PFSK-1 (cell line): Measurements from ENCODE around the gene FAM222B.

Source experiments
- FOXP2 ChIP-seq: optimal IDR thresholded peaks from 2 replicates; pipeline ENCODE3; 2011; ENCODE audit warnings: borderline replicate concordance, control low read depth, inconsistent platforms; ENCODE audit not compliant: insufficient read depth; ENCODE audit errors: extremely low read length, extremely low read depth
- POLR2AphosphoS5 ChIP-seq: IDR thresholded peaks from 2 replicates; pipeline ENCODE4 v1.6.1; 2012; ENCODE audit warnings: low read depth, mild to moderate bottlenecking, control low read depth, low read length, moderate library complexity
- SIN3A ChIP-seq: IDR thresholded peaks from 2 replicates; pipeline ENCODE4 v1.6.1; 2012; ENCODE audit warnings: mild to moderate bottlenecking, low read length, moderate library complexity, borderline replicate concordance; ENCODE audit not compliant: insufficient read depth
- TAF1 ChIP-seq: IDR thresholded peaks from 2 replicates; pipeline ENCODE4 v1.6.1; 2012; ENCODE audit warnings: low read length, control low read depth, borderline replicate concordance; ENCODE audit not compliant: insufficient read depth
- TF ChIP-seq, protein P1 (sequence below), 2 experiments: IDR thresholded peaks; 2 replicates each; pipeline versions ENCODE4 v1.6.1 to v1.8.0; 2011 to 2012; ENCODE audit warnings: low read depth in 2 of 2, low read length in 2 of 2, control low read depth in 1 of 2, inconsistent platforms in 1 of 2, mild to moderate bottlenecking in 1 of 2, moderate library complexity in 1 of 2; ENCODE audit not compliant: insufficient read depth in 1 of 2

Gene FAM222B

DNA sequence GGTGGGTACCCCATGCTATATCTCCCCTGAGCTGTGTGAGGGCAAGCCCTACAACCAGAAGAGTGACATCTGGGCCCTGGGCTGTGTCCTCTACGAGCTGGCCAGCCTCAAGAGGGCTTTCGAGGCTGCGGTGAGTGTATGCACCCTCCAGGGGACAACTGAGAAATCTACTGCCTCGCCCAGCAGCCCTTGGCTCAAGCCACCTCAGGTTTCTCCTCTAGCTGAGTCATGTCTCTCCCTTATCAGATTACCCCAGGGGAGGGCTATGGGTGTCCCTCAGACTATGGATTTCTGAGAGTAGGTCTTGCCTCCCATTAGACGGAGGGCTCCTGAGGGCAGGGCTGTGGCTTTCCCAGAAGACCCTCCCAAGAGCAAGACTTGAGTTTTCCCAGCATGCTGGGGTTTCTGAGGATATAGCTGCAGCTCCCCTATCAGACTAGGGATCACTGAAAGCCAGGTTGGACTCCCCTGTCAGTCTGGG lies 107.3 kb downstream of the FAM222B start:
- TF ChIP-seq SIN3A (no peak), FOXP2 (no peak), TAF1 (no peak)
- TF ChIP-seq, protein P1, sequence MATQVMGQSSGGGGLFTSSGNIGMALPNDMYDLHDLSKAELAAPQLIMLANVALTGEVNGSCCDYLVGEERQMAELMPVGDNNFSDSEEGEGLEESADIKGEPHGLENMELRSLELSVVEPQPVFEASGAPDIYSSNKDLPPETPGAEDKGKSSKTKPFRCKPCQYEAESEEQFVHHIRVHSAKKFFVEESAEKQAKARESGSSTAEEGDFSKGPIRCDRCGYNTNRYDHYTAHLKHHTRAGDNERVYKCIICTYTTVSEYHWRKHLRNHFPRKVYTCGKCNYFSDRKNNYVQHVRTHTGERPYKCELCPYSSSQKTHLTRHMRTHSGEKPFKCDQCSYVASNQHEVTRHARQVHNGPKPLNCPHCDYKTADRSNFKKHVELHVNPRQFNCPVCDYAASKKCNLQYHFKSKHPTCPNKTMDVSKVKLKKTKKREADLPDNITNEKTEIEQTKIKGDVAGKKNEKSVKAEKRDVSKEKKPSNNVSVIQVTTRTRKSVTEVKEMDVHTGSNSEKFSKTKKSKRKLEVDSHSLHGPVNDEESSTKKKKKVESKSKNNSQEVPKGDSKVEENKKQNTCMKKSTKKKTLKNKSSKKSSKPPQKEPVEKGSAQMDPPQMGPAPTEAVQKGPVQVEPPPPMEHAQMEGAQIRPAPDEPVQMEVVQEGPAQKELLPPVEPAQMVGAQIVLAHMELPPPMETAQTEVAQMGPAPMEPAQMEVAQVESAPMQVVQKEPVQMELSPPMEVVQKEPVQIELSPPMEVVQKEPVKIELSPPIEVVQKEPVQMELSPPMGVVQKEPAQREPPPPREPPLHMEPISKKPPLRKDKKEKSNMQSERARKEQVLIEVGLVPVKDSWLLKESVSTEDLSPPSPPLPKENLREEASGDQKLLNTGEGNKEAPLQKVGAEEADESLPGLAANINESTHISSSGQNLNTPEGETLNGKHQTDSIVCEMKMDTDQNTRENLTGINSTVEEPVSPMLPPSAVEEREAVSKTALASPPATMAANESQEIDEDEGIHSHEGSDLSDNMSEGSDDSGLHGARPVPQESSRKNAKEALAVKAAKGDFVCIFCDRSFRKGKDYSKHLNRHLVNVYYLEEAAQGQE (IDR thresholded peaks at IDR 0.05; ENCODE audit: insufficient read depth in 1 of 2, low read depth in 2 of 2, low read length in 2 of 2), result no peak

DNA sequence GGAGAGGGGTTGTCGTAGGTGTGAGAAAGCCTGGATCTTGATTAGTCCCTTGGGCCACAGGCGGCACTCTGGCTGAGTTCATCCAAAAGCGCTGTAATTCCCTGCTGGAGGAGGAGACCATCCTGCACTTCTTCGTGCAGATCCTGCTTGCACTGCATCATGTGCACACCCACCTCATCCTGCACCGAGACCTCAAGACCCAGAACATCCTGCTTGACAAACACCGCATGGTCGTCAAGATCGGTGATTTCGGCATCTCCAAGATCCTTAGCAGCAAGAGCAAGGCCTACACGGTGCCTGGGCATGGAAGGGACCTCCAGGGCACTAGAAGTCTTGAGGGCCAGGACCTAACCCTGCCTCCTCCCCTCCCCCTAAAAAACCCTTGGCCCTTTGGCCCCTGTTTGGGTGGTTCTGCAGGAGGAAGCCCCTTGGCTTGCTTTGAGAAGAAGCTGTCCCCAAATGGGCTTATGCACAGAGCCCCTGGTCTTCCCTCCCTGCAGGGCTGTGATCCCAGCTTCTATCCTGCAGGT lies 107.8 kb downstream of the FAM222B start:
- no peak for TF ChIP-seq SIN3A
- TF ChIP-seq, protein P1 (IDR thresholded peaks at IDR 0.05; ENCODE audit: insufficient read depth in 1 of 2, low read depth in 2 of 2, low read length in 2 of 2), result no peak

GRCh38 chr17:28733346-28733745 lies 109.2 kb downstream of the FAM222B start:
- no peak for TF ChIP-seq FOXP2
- TF ChIP-seq, protein P1 (IDR thresholded peaks at IDR 0.05; ENCODE audit: insufficient read depth in 1 of 2, low read depth in 2 of 2, low read length in 2 of 2), result no peak
- TF ChIP-seq SIN3A, result no peak
- no peak for TF ChIP-seq POLR2AphosphoS5
- TF ChIP-seq TAF1, result no peak

GRCh38 chr17:28729950-28730330 lies 112.7 kb downstream of the FAM222B start:
- no peak for TF ChIP-seq TAF1
- no peak for TF ChIP-seq FOXP2
- no peak for TF ChIP-seq POLR2AphosphoS5
- TF ChIP-seq, protein P1 (IDR thresholded peaks at IDR 0.05; ENCODE audit: insufficient read depth in 1 of 2, low read depth in 2 of 2, low read length in 2 of 2), result no peak
- TF ChIP-seq SIN3A, result no peak
